ENCODE data around the gene RAB35.

DNA sequence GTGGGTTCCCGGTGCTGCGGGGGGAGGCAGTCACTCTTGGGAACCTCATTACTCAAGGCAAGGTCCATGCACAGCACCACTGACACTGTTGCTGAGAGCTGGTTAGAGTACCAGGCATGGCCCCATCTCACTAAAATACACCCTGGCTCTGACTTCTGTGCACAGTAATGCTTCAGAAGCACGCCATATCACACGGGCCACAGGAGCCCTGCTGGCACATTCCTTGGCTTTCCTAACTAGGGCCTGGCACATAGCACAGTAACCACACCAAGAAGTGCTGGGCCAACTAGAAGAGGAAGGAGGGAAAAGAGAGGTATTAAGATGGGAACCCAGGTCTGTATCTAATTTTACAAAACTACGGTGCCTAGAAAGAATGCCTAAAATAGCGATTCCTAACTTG is 13.5 kb upstream of the RAB35 start:
- TF ChIP-seq CTCF (IDR thresholded peaks at IDR 0.05) (no peak), POLR2A (IDR thresholded peaks at IDR 0.05) (no peak)
